HG03139 (cell line): ENCODE results near the gene RHCE.
"Not testable (repeated sequence)": the region's sequence is repeated elsewhere in the genome, so short reads cannot be mapped to it uniquely, and the experiment has no call there.

Source experiments
- ATAC-seq: cut with Tn5 transposase; IDR thresholded peaks from one replicate; pipeline ENCODE4 v1.9.1; 2021; ENCODE audit not compliant: unreplicated experiment

The RHCE gene

DNA sequence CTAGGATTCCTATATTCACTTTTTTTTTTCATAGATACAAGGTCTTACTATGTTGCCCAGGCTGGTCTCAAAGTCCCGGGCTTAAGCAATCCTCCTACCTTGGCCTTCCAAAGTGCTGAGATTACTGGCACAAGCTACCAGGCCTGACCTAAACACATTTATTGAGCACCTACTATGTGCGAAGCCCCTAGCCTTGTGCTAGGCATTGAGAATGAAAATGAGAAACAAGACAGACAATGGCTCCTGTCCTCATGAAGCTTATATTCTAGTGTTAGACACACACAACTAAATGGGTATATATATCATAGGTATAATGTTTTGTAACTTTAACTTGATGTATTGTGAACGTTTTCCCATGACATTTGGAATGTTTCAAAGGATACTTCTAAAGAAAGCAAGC lies 71.0 kb downstream of the RHCE start:
- ATAC-seq, result no peak

DNA sequence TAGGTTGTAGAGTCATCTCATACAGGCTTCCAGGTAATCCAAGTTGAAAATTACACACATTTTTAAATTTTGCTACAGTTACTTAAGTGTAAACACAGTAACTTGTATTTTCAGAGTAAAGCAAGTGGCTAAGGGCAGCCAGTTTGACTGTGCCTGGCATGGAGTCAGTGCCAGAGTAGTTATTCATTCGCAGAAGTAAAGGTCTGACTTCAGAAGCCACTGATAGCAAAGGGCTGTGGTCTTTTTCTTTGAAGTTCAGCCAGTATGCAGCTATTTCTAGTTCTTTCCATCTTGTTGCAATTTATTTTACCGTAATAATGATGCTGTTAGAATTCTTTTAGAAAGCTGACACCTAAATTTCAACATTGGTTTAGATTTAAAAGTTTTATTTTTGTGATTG lies 73.1 kb downstream of the RHCE start:
- no peak for ATAC-seq

DNA sequence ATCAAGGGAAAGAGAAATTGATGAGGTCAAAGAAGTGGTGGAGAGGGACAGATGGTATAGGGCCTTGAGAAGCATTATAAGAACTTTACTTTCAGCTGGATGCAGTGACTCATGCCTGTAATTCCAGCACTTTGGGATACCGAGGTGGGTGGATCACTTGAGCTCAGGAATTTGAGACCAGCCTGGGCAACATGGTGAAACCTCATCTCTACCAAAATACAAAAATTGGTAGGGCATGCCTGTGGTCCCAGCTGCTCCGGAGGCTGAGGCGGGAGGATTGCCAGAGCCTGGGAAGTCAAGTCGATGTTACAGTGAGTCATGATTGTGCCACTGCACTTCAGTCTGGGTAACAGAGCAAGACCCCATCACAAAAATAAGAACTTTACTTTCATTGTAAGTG lies 76.8 kb downstream of the RHCE start:
- ATAC-seq, result no peak

- ATAC-seq, result no peak
Observed at GRCh38 chr1:25342846-25343245, 77.8 kb downstream of the RHCE start.

DNA sequence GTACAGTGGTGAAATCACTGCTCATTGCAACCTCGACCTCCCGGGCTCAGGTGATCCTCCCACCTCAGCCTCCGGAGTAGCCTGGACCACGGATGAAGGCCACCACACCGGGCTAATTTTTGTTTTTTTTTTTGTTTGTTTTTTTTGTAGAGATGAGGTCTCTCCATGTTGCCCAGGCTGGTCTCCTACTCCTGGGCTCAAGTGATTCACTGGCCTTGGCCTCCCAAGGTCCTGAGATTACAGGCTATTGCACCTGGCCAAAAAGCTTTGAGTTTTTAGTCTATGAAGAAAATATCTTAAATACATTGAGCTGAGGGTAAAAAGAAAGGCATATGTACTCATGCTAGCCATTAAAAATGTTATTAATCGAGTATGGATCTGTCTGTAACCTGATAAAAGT lies 78.9 kb downstream of the RHCE start:
- ATAC-seq, result no peak

DNA sequence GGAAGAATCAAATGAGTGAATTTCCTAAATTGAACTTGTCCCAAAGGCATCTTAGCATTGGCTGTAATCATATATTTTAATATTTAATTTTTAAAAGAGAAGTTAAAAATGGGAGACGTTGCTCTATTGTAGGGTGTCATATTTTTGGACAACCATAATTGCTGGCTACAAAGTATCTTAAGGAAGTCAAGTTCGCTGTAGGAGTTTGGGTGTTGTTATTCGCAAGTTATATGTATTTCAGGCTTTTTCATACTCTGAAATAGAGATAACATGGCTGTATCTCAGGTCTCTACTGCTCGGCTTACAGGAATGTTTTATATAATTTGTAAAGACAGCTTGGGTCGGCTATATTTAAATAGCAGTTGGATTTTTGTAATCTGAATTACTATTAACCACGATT lies 81.6 kb downstream of the RHCE start:
- no peak for ATAC-seq

DNA sequence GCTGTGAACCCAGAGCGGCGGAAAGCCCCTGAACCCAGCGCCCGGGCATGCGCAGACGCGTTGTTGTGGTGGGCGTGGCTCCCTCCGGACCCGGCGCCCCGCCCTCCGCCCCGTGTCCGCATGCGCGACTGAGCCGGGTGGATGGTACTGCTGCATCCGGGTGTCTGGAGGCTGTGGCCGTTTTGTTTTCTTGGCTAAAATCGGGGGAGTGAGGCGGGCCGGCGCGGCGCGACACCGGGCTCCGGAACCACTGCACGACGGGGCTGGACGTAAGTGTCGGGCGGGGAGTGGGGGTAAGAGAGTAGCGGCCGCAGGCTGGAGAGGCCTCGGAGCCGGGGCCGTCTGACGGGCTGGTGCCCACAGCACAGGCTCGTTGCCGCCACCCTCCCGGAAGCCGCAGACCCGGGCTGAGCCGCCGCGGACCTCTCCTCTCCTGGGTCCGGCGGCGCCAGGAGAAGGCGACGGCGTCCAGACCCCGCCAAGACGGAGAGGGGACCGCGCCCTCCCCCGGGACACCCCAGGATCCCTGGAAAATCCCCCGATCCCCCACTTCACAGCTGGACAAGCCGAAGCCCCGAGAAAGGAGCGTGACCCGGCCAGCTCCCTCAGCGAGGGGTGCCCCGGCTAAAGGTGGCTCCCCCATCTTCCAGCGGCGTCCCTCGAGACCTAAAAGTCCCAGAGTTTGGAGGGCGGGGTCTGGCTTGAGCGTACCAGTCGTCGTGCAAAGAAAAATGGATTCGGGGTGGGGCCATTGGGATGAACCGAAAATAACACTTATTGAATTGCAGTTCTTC lies 82.2 kb downstream of the RHCE start, which contains the start of gene TMEM50A:
Gene TMEM50A, plus strand, starts transcription at position 147 of the 794 bp plus-strand sequence. CDS start 2,153 bp downstream, outside the sequence.
- peak; percentile 59 for ATAC-seq

- peak; percentile 28 for ATAC-seq
Observed at GRCh38 chr1:25337483-25338187, 83.0 kb downstream of the RHCE start.

DNA sequence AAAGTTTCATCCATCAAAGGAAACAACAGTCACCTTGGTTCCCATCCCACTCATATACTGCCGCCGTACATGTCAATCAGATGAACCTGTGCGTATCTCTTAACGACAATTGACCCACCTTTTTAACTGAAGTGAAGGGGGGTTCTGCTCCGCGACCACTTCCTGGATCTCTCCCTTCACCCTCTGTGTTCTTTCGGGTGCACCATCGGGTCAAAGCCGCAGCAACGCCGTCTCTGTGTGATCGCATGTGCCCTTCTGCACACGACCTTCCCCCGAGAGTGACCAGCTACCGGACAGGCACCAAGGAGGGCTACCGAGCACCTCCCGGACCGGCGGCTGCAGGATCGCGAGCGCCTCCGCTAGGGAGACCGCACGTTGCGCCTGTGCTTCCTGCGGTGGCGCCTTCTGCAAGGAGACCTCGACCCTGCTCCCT lies 83.7 kb downstream of the RHCE start:
- ATAC-seq, result peak; percentile 34

DNA sequence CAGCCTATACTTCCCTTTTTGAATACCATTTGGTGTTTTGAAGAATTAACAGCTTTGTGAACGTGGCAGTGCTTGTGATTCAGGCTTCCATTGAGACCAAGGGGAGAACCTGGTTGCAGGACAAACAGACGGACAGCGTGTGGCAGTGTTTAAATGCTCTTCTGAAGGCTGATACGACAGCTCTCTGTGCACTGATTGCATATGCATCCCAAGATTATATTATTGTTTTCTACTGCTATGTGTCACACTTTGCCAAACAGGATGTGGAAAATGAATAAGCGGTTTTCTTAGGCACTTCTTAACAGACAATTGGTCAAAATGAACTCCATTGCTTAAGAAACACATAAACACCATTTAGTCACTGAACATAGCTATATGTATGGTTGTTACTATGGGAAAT lies 90.7 kb downstream of the RHCE start:
- ATAC-seq, result not testable (repeated sequence)

DNA sequence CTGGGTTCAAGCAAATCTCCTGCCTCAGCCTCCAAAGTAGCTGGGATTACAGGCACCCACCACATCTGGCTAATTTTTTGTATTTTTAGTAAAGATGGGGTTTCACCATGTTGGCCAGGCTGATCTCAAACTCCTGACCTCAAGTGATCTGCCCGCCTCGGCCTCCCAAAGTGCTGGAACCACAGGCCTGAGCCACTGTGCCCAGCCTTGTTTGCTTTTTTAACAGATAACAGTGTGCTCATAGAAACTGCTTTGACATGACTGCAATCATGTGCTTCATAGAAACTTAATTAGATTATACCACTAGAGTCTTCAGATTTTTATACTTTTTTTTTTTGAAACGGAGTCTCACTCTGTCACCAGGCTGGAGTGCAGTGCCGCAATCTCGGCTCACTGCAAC lies 91.3 kb downstream of the RHCE start:
- not testable (repeated sequence) for ATAC-seq

- ATAC-seq, result not testable (repeated sequence)
Observed at GRCh38 chr1:25328791-25329185, 91.8 kb downstream of the RHCE start.

GRCh38 chr1:25327864-25328790 lies 92.5 kb downstream of the RHCE start:
- not testable (repeated sequence) for ATAC-seq

DNA sequence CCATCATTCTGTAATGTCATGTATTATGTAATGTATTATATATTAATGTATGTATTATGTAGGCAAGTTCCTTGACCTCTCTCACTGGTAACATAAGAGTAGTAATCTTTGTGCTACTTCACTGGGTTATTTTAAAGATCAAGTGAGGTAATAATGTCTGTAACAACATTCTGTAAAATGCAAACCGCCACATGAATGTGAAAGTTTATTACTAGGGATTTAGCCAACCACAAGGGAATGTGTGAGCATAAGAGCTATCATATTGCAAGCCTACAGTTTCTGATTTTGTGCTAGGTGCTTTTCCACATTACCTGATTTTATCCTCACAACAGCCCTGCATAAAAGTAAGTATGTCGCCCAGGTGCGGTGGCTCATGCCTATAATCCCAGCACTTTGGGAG lies 96.2 kb downstream of the RHCE start:
- ATAC-seq, result not testable (repeated sequence)

DNA sequence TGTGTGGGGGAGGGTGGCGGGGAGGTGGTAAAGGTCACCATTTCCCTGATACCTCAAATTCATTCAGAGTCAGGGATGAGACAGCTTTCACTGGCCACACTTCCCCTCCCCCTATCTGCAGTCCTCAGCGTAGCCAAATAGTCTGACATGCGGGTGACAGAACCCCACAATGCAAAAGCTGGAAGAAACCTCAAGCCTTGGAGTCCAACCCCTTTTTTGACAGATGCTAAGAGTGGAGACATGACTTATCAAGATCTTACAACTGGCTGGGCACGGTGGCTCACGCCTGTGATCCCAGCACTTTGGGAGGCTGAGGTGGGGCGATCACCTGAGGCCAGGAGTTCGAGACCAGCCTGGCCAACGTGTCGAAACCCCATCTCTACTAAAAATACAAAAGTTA lies 98.5 kb downstream of the RHCE start:
- not testable (repeated sequence) for ATAC-seq

DNA sequence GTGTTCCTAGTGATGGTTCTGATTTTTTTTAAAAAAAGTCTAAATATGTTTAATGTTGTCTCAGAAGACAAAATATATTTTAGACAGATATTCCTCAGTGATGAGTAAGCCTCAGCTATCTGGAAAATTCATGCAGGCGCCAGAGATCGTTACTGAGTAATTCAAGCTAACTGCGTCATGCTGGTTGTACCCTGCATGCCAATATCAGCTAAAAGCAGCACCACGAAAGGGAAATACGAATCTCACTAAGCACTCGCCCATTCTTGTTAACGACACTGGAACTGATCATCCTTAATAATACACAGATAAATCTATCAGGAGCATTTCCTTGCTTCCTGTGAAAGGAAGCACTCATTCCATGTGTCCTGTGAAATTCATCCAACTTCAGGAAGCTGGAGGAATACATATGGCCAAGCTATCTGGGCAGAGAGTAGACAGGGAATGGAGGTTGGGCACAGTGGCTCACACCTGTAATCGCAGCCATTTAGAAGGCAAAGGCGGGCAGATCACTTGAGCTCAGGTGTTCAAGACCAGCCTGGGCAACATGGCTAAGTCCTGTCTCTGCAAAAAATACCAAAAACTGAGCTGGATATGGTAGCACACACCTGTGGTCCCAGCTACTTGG lies 100.2 kb downstream of the RHCE start:
- not testable (repeated sequence) for ATAC-seq

DNA sequence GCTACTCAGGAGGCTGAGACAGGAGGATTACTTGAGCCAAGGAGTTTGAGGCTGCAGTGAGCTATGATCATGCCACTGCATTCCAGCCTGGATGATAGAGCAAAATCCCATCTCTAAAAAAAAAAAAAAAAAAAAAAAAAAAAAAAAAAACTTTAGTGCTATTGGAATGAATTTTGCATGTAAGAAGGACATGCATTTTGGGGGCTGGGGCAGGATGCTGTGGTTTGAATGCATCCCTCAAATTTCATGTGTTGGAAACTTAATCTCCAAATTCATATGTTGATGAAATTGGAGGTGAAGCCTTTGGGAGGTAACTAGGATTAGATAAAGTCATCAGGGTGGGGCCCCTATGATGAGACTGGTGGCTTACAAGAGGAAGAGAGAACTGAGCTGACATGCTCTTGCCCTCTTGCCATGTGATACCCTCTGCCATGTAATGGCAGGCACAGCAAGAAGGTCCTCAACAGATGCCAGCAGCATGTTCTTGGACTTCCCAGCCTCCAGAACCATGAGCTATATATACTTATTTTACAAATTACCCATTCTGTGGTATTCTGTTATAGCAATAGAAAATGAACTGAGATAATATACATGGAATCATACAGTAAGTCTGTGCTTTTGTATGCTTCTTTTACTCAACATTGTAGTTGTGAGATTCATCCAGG lies 107.7 kb downstream of the RHCE start:
- ATAC-seq, result not testable (repeated sequence)
